ENCODE measurements around the gene EPHA3.

DNA sequence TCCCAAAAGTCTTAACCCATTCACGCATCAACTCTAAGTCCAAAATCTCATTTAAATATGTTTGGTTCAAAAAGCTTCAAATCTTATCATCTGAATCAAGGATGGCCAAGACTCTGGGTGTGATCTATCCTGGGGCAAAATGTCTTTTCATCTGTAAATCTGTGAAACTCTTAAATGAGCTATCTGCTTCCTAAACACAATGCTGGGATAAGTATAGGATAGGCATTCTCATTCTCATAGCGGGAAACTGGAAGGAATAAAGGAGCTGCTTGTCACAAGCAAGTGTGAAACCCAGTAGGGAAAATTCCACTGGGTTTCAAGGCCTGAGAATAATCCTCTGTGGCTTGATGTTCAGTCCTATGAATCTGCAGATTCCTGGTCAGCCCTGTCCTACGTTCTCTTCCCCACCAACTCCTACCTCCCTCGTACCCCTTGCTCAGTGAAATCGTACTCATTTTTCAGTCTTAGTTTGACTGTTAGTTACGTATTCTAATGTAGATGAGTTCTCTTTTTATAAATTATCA lies 156.7 kb downstream of the EPHA3 start:
- TF ChIP-seq, protein P1, sequence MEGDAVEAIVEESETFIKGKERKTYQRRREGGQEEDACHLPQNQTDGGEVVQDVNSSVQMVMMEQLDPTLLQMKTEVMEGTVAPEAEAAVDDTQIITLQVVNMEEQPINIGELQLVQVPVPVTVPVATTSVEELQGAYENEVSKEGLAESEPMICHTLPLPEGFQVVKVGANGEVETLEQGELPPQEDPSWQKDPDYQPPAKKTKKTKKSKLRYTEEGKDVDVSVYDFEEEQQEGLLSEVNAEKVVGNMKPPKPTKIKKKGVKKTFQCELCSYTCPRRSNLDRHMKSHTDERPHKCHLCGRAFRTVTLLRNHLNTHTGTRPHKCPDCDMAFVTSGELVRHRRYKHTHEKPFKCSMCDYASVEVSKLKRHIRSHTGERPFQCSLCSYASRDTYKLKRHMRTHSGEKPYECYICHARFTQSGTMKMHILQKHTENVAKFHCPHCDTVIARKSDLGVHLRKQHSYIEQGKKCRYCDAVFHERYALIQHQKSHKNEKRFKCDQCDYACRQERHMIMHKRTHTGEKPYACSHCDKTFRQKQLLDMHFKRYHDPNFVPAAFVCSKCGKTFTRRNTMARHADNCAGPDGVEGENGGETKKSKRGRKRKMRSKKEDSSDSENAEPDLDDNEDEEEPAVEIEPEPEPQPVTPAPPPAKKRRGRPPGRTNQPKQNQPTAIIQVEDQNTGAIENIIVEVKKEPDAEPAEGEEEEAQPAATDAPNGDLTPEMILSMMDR (IDR thresholded peaks at IDR 0.05; ENCODE audit: insufficient read depth, low read depth, low read length), result no peak
- no peak for TF ChIP-seq EZH2 (IDR thresholded peaks at IDR 0.05; ENCODE audit: insufficient read depth, low read length)

Data from astrocyte (in vitro differentiated cells and primary cell).